GM19035 (cell line): ENCODE results near the gene RHBG.

Source experiments
- ATAC-seq: cut with Tn5 transposase; IDR thresholded peaks from one replicate; pipeline ENCODE4 v1.9.1; 2021; ENCODE audit not compliant: unreplicated experiment

The RHBG gene

DNA sequence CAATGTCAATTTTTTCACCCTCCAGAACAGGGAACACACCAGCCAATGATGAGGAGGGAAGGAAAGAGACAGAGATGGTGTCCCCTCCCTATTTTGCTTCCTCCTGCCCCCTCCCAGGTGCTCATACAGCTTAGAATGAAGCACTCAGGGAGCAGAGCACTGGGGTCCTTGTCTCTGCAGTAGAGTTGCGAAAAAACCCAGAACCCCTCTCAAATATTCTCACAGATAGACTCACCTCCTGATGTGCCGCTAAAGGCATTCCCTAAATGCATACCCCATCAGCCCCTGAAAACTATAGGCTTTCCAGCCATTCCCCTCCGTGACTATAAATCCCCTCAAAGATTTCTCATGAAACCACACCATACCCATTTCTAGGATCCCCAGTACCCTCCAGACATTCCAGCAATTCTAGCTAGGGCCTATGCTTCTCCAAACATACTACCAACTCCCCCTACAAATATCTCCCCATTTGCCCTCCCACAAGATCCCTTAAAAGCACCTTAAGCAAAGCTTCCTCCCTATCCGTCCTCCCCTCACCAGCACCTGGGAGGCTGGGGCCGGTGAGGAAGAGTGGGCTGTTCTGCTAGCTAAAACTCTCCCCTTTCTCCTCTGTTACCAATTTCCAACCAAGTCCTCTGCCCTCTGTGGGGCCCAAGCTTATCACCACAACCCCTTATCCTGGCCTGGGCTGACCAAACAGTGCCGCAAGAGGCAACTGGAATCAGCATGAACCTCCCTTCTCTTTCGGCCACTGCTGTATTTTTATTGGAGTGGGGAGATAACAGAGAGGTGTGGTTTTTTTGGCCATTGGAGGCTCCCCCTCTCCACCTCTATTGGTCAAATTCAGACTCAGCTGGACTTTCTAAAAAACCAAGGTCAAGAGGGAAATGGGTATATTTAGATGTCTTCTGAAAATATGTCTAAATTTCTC, 54.7 kb downstream of the RHBG start:
- ATAC-seq = no peak

- no peak for ATAC-seq
Measured at GRCh38 chr1:156424806-156425432, 55.9 kb downstream of the RHBG start.

DNA sequence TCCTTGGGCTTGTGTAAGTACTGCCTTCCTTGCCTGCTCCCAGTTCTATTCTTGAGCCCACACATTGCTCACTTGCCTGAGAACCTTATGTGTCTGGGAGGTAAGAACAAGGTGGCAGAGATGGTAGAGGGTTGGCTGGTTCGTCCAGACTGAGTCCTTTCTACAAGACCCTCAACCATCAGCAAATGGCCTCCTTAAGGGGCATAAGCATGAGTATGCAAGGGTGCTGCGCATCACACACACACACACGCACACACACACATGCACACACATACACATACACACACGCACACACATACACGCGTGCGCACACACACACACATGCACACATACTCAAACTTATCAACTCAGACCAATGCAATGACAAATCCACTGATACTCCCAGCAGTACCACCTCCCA, 56.9 kb downstream of the RHBG start:
- ATAC-seq = no peak

GRCh38 chr1:156427957-156428356, 58.9 kb downstream of the RHBG start:
- no peak for ATAC-seq

DNA sequence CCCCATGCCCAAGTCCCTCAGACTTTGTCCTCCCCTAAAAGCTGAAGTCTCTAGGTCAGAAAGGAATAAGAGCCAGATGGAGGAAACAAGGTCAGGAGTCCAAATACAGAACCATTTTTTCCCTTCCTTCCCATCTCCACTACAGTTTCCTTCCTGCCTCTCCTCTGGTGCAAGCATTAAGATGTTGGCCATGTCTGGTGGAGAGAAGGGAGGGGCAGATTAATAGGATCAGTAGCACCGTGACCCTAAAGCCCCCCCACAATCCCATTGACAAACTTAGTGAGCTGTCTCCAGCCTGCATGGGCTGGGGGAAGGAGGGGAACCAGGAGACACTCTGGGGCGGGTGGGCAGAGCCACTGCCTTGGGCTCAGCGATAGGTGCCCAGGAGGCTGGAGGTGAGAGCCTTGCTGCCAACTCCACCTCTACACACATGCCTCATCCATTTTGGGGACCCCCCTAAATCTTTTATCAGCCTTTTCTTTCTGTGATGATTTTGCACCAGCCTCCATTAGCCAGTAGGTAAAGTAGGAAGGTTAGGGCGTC, 59.8 kb downstream of the RHBG start:
- no peak for ATAC-seq

- ATAC-seq = no peak
Measured at GRCh38 chr1:156429313-156430060, 60.5 kb downstream of the RHBG start.

DNA sequence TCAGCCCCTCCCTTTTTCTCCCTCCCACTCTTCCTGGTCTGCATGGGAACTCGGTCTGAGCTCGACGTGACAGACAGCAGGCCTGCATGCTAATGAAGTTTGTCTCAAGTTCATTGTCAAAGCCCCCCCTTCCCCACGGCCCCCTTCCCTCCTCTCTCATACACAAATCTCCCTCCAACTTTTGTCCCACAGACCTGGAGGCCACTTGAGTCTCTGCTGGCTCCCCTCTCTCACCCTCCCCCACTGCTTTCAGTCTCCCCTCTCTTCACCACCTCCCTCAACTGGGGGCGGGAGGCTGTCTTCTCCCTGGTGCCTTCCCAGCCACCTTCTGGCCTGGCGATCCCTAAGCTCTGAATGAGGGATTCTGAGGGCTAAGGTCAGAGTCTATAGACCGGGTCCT, 61.3 kb downstream of the RHBG start:
- ATAC-seq = no peak

- ATAC-seq = no peak
Measured at GRCh38 chr1:156430866-156431265, 61.9 kb downstream of the RHBG start.

DNA sequence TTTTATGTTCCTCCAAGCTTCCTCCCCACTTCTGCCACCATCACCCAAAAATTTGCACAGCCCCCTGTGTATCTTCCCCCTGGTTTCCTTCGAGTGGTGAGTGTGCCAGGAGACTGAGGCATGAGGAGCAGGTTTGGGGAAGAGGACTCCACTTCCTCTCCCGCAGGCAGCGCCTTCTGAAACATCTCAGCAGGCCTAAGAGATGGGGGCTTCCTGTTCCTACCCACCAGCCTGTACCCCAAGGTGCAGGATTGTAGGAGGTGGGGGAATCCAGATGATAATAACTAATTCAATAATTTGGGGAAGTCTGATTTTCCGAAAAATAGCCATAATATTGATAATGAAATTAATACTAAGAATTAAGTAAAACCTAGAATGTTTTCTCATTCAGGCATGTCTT, 62.4 kb downstream of the RHBG start:
- no peak for ATAC-seq

- no peak for ATAC-seq
Measured at GRCh38 chr1:156431769-156432668, 63.0 kb downstream of the RHBG start.

DNA sequence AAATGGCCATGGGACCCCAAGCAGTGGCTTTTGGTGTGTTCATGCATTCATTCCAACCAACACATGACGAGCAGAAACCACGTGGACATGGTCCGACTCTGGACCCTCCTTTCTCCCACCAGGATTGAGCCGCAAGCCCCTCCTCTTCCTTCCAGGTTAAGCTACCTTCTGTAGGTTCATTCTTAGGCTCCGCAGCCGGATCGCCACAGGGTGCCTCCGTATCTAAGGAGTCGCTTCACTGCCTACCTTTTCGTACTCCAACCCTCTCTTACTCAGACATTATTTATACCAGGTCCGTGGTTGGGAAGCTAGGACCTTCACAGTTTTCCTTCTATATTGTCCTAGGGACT, 63.6 kb downstream of the RHBG start:
- no peak for ATAC-seq

- no peak for ATAC-seq
Measured at GRCh38 chr1:156433032-156433431, 64.0 kb downstream of the RHBG start.

DNA sequence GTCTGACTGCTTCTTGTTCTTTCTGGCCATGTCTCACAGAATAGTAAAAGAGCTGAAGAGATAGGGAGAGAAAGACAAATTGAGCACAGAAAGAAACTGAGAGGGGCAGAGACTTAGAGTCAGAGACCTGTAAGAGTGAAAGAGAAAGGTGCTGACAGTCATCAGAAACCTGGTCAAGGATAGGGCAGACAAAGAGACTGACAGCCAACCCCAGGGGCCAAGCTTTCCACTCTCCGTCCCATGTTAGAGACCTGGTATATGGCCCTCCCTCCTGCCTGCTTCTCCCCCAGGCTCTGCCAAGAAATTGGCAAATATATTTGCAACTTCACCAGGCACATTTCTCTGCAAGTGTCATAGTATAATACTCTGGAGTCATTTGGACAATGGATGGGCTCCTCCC, 64.6 kb downstream of the RHBG start:
- no peak for ATAC-seq
